Colonic mucosa (tissue), 4 donors: ENCODE results near the gene EPB41L4A. TPM values are rescaled to one million over a fixed set of nuclear protein-coding genes. Genes with fewer than 3 reads are reported as not detected.
"Not testable (repeated sequence)": the region's sequence is repeated elsewhere in the genome, so short reads cannot be mapped to it uniquely, and the experiment has no call there.

Experiments used
- DNase-seq: peaks from one replicate; pipeline ENCODE4 v3.0.0-alpha.2; 2020
- H3K27ac ChIP-seq: fragments of 200-600 bp; one replicate; pipeline ENCODE4 v1.8.0; 2021
- H3K27me3 ChIP-seq: fragments of 200-600 bp; one replicate; pipeline ENCODE4 v1.8.0; 2021
- H3K36me3 ChIP-seq: fragments of 200-600 bp; one replicate; pipeline ENCODE4 v1.8.0; 2021
- H3K4me1 ChIP-seq: fragments of 200-600 bp; one replicate; pipeline ENCODE4 v1.8.0; 2021; ENCODE audit warnings: mild to moderate bottlenecking
- H3K4me3 ChIP-seq: fragments of 200-600 bp; one replicate; pipeline ENCODE4 v1.8.0; 2021
- H3K9ac ChIP-seq, 2 donors: one replicate each; pipeline ENCODE4 v1.7.0; 2013; ENCODE audit warnings: control low read depth in 2 of 2, low read depth in 2 of 2, low read length in 2 of 2
- H3K9me3 ChIP-seq: fragments of 200-600 bp; one replicate; pipeline ENCODE4 v1.8.0; 2021
- CTCF ChIP-seq: fragments of 200-600 bp; IDR thresholded peaks from one replicate; pipeline ENCODE4 v1.8.0; 2022; ENCODE audit warnings: antibody characterized with exemption, mild to moderate bottlenecking
- intact Hi-C: fragments of 100-400 bp; cut with DNase I; formaldehyde crosslinking; loops from one replicate; pipeline ENCODE4 v1.14.1; 2022
- total RNA-seq, 2 donors: library from RNA; stranded (reverse); fragmentation: NEBNext Ultra II Directional in 1 of 2; extraction: Animal tissue kit (Norgen Biotek cat#: 25700) in 1 of 2; gene quantifications; one replicate each; pipeline ENCODE4 v1.2.1, GENCODE V29; 2021
- donor health status: healthy.
- donor health status: DM: no; HTN: no; CAD: no.
- donor health status: DM: no; HTN: no; CAD: no.

The EPB41L4A gene
- total RNA-seq, 2 donors from 2014 or later = 10.1 to 18.0 TPM

- DNase-seq = no peak
- Histone ChIP-seq H3K4me1 (peaks cover 9% of the 10 kb centered on the region), H3K27me3 (no peaks in the 10 kb centered on the region)
Measured at GRCh38 chr5:112230606-112231005, 188.5 kb downstream of the EPB41L4A start.

GRCh38 chr5:112228667-112229066 is 190.4 kb downstream of the EPB41L4A start:
- peak overlapping the region; percentile 16 for H3K27ac ChIP-seq
- DNase-seq = peak; percentile 90
- H3K36me3 ChIP-seq = no peaks in the 10 kb centered on the region
- no peak overlapping the region for H3K9ac ChIP-seq
- no peaks in the 10 kb centered on the region for H3K9me3 ChIP-seq
- no peak overlapping the region for H3K4me3 ChIP-seq
- TF ChIP-seq CTCF = no peak
- intact Hi-C loops = no loop called here
- no peaks in the 10 kb centered on the region for H3K27me3 ChIP-seq
- H3K4me1 ChIP-seq = peaks cover 9% of the 10 kb centered on the region

More at GRCh38 chr5:112230606-112231005, 188.5 kb downstream of the EPB41L4A start:
- Histone ChIP-seq H3K36me3 (no peaks in the 10 kb centered on the region), H3K9ac (no peak overlapping the region), H3K9me3 (no peaks in the 10 kb centered on the region), H3K4me3 (no peak overlapping the region), H3K27ac (no peak overlapping the region)
- intact Hi-C loops = no loop called here
- no peak for TF ChIP-seq CTCF

- Histone ChIP-seq H3K36me3 (no peaks in the 10 kb centered on the region), H3K27me3 (no peaks in the 10 kb centered on the region), H3K9ac (no peak overlapping the region), H3K9me3 (no peaks in the 10 kb centered on the region), H3K4me3 (no peak overlapping the region), H3K4me1 (peaks cover 9% of the 10 kb centered on the region), H3K27ac (peak overlapping the region; percentile 16)
- no peak for TF ChIP-seq CTCF
- no peak for DNase-seq
- intact Hi-C loops = no loop called here
Measured at GRCh38 chr5:112227911-112228631, 191.0 kb downstream of the EPB41L4A start.

GRCh38 chr5:112226215-112226614 is 192.9 kb downstream of the EPB41L4A start:
- no peaks in the 10 kb centered on the region for H3K36me3 ChIP-seq
- no peak for TF ChIP-seq CTCF
- H3K4me3 ChIP-seq = no peak overlapping the region
- H3K9ac ChIP-seq = no peak overlapping the region
- no peaks in the 10 kb centered on the region for H3K9me3 ChIP-seq
- no peak for DNase-seq
- intact Hi-C loops = no loop called here
- peaks cover 9% of the 10 kb centered on the region for H3K4me1 ChIP-seq
- no peaks in the 10 kb centered on the region for H3K27me3 ChIP-seq
- no peak overlapping the region for H3K27ac ChIP-seq

- H3K4me3 ChIP-seq, H3K27me3 ChIP-seq, H3K9me3 ChIP-seq, DNase-seq, H3K9ac ChIP-seq, H3K4me1 ChIP-seq, H3K36me3 ChIP-seq, H3K27ac ChIP-seq, intact Hi-C loops: not testable (repeated sequence)
Measured at GRCh38 chr5:112222997-112223396, 196.1 kb downstream of the EPB41L4A start.

DNA sequence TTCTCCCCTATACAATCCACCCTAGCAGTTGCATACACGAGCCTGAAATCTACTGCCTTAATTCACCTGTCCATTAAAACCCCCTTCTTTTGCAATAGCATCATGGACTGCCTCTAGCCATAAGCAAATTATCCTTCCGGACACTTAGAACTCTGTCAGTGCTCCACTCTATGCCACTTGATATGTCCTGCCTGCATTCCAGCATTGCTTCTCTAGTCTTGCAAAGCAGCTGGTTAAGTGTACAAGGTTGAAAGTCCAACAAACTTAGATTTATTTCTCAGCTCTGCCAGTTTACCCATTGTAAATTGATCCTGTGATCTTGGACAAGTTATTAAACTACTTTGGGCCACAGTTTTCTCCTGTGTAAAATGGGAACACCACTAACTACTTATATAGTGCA is 197.9 kb downstream of the EPB41L4A start:
- intact Hi-C loops = no loop called here
- H3K27ac ChIP-seq = no peak overlapping the region

More for the DNA sequence above, 197.9 kb downstream of the EPB41L4A start:
- H3K9ac ChIP-seq = no peak overlapping the region
- no peaks in the 10 kb centered on the region for H3K27me3 ChIP-seq
- H3K4me1 ChIP-seq = no peaks in the 10 kb centered on the region
- H3K9me3 ChIP-seq = no peaks in the 10 kb centered on the region
- DNase-seq = no peak
- H3K36me3 ChIP-seq = no peaks in the 10 kb centered on the region
- TF ChIP-seq CTCF = no peak
- no peak overlapping the region for H3K4me3 ChIP-seq
